GM19452 (cell line): Measurements from ENCODE around the gene ANKRD55.
"Not testable (repeated sequence)": the region's sequence is repeated elsewhere in the genome, so short reads cannot be mapped to it uniquely, and the experiment has no call there.

Source experiments
- ATAC-seq: cut with Tn5 transposase; IDR thresholded peaks from one replicate; pipeline ENCODE4 v1.9.1; 2021; ENCODE audit not compliant: unreplicated experiment

The ANKRD55 gene

DNA sequence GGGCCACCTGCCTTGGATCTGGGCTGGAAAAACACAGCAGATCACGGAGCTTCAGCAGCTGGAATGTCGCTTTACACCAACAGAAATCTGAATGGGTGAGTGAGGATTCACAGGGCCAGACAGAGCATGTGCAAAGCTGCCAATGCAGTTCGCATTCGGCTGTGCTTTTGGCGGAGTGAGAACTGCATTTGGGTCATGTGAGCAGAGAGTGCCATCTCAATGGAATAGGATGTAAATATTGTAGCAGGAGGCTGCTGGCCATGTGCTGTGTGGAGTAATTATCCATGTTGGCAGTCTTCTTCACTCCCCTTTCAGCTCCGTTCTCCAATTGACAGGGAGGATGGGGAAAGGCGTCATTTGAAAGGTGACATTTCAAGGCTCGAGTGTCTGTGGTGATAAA is at the start of gene ANKRD55:
Gene ANKRD55 (minus strand): TSS at position 101 of the 400 bp plus-strand sequence. CDS start 417 bp downstream, outside the sequence.
- ATAC-seq, result no peak

DNA sequence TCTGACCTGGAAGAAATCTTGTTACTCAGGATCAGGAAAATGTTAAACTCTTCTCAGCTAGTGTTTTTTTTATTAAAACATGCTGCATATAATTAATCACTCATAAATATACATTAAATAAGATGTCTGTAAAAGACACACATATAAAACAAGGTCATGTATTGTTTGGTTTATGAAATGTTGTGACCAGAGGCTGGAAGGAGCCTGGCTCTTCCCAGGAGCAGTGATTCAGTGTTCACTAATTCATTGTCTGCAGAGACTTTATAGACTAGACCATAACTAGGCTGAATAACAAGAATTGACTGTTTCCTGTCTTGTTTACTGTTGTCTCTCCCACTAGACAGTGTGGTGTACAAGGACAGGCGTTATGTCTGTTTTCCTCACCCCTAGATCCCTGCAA is 49.1 kb upstream of the ANKRD55 start:
- ATAC-seq, result no peak

DNA sequence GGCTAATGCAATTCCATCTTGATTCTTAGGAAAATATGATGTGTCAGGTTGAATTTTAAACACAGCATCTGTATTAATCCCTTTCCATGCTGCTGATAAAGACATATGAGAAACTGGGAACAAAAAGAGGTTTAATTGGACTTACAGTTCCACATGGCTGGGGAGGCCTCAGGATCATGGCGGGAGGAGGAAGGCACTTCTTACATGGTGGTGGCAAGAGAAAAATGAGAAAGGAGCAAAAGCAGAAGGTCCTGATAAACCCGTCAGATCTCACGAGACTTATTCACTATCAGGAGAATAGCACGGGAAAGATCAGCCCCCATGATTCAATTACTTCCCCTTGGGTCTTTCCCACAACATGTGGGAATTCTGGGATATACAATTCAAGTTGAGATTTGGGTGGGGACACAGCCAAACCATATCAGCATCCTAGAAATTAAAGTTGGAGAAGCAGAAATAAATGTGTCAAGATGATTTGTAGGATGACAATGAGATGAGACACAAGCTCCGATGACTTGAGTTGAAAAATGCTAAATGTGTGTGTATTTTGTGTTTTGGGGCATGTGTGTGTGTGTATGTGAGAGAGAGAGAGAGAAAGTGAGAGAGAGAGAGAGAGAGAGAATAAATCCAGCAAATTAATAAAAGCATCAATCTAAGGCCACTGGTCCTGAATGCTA is 48.5 kb upstream of the ANKRD55 start:
- ATAC-seq, result no peak

DNA sequence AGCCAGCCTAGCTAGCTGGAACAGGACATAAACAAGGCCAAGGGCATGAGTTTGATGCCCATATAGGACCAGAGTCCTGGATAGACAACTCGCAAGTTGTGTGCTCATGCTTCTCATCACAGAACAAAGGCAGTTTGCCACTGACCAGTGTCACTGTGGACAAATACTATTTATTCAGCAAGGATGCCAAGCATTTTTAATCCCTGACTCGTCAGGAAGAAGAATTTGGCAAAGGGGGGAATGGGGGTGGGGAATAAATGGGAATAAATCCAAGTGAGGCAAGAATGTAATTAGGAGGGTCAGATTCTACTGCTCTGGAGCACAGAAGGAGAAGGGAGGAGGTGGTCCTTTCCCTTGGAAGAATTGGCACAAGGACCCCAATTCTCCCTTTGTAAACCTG is 46.8 kb upstream of the ANKRD55 start:
- no peak for ATAC-seq

DNA sequence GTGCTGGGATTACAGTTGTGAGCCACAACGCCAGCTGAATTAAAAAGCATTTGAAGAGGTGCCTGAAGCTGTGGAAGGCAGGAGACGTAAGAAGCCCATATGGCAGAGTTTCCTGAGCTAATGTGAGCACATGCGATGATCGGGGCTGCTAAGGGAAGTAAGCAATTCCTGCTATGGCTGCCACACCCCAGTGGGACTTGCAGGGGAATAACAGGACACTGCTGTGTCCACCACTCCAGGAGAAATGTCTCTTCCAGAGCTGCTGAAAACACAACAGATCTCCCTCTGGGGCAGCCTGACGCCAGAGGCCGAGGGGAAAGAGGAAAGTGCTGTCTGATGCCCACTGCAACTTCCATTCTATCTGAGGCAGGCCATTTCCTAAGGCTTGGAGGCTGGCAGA is 46.2 kb upstream of the ANKRD55 start:
- no peak for ATAC-seq

DNA sequence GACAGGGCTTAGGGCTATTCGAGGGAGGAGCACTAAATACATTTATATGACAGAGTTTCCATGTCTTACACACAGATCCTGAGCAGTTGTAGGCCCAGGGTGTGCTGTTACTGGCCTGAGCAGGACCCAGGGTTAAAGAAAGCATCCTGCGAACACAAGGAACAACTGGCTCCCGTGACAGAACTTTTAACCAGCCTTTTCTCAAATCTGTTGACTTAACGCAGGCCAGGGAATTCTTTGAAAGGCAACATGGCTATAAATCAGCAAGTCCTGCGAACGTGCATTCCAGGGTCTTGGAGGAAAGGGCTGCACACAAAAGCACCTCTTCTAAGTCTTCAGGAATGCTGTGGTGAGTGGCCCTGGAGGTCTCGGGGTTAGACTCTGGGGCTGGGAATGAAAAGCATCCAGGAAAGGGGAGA is 45.2 kb upstream of the ANKRD55 start:
- no peak for ATAC-seq

DNA sequence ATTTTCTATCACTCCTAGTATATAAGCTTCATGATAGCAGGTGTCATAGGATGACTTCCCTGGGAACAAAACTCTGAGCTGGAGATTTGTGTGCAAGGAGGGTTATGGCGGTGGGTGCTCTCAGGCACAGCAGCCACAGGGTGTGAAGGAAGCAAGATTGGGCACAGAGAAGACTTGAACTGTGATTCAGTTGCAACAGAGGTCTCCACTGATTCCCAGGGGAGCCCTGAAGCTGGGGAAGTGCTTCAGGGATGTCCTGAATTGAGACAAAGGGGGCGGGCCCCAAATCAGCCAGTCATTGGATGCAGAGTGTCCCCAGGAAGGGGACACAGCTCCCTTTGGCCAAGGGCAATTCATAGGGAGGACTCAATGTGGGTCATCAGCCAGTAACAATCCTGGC is 44.4 kb upstream of the ANKRD55 start:
- ATAC-seq, result no peak

DNA sequence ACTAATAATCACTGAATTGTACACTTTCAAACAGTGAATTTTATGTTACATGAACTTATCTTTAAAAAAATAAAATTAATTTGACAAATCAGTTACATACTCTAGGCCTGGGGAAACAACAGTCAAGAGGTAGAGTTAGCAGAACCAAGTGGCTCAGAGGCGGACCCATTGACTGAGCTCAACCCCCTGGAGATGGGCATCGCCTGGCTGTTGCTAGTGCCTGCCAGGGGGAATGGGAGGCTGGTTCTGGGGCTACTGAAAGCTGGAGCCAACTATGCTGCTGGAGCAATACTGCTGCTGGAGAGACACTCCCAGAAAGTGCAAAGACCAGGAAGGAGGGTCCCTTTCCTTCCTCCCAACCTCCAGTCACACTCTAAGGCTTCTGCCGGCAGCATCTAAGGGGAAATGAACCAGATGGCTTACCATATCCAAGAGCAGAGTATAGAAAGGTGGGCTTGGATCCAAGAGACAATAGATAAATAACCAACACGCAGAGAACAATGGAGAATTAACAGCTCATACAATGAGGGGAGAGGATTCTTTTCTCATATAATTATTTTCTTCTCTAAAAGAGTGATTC is 40.3 kb upstream of the ANKRD55 start:
- ATAC-seq, result no peak

DNA sequence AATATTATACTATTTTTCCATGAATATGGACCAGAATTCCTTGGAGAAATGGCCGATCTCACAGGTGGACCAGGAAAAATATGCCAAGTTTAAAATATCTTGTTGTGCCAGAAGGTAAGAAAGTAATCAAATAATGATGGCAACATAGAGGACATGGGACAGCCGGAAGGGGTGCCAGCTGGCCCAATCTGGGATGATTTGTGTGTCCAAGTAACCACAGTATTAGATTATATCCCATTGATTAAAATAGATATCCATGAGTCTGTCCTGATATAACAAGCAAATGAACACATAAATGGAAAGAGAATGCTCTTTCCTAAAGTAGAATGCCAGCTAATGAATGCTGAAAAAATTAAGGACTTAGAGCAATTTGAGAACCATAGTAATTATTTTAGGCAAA is 39.6 kb upstream of the ANKRD55 start:
- ATAC-seq, result no peak

DNA sequence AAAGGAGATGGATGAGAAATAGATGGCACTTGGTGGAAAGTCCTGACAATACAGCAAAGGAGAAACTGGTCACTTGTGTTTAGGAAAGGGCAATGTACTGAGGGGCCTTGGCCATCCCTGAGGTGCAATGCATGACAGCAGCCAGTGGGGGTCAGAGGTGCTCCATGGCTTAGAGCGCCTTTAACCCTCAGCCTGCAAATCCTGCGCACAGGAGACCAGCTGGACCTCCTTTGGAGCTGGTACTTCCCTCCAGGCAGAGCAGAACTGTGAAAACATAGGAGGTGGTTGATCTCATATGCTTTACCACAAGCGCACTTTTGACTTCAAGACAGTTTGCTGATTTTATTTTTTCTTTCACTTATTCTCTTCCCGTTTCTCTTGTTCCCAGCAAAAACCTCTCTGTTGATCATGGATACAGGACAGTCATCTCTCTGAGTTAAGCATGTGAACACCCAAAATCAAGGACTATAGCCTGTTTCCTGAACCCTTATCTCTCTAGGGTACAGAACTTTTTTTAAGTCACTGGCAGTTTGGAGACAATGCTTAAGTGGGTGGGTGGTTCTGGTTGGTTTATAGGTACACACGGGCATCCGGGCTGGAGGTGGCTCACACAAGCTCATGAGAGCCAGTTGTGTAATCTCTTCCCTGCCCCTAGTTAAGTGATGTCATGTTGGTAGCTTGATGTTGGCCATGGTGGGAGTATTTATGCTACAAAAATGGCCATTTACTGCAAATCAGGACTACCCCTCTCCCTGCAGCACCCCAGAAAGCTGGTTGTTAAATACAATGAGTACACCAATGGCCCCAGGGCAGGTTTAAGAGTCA is 37.6 kb upstream of the ANKRD55 start:
- ATAC-seq, result peak; percentile 89

DNA sequence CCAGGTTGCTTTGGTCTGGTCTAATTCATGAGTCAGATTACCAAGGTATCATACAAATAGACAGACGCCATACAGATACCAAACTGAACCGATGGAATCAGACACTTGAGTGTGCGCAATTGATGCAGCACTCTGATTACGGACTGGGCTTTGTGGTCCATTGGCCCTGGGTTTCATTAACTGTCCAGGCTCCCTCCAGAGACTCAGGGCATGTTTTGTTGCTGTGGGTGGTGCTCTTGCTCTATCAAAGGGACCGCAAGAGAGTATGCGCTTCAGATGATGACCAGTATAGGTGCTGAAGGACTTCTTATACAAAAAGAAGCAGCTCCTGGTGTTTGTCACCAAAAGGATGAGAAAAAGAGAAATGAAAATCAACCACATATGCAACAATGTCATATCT is 36.9 kb upstream of the ANKRD55 start:
- ATAC-seq, result peak; percentile 31

DNA sequence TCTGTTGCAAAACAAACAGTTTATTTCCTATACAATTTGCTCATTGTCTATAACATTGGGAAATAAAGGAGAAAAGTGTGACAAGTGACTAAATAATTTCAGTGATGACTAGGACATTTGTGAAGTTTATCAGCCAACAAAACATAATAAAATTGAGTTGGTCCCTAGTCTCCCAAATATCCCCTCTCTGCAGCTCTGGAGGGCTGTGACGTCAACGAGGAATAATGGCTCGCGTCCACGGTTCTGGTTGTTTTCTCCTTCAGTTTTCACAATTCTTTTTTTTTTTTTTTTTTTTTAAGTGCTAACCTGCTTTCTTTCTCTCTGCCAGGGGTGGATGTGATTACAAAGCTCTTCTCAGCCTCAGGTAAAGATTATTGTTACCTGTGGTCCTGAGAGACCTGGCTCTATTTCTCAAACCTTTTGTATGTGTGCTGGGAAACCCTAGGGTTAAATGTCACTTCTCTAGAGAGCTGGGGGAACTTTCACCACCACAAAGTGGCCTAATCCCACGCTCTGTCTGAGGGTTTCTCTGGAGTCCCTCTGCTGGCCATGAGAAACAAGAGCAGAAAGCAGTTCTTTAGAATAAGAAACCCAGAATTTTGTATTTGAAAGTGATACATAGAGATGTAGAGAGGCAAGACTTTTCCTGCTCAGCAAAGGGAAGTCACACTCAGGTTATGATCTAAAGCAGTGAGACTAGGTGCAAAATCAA is 36.2 kb upstream of the ANKRD55 start:
- no peak for ATAC-seq

DNA sequence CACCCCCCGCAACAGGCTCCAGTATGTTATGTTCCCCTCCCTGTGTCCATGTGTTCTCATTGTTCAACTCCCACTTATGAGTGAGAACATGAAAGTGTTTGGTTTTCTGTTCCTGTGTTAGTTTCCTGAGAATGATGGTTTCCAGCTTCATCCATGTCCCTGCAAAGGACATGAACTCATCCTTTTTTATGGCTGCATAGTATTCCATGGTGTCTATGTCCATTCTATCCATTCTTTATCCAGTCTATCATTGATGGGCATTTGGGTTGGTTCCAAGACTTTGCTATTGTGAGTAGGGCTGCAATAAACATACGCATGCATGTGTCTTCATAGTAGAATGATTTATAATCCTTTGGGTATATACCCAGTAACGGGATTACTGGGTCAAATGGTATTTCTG is 35.6 kb upstream of the ANKRD55 start:
- not testable (repeated sequence) for ATAC-seq

DNA sequence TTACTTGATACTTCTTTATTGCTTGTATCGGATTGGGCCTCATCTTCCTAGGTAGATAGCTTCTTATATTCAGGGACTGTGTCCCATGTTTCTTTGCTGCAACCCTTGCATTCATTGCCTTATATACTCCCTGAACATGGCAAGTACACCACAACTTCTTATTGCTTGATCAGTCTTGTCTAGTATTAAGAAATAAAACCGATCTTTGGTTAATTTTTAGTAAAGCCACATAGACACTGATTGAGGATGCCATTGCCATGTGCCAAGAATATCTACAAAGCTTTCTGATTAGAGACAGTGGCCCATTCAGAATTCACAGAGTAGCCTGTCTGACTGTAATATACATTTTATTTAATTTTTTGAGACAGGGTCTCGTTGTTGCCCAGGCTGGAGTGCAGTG is 34.7 kb upstream of the ANKRD55 start:
- no peak for ATAC-seq

DNA sequence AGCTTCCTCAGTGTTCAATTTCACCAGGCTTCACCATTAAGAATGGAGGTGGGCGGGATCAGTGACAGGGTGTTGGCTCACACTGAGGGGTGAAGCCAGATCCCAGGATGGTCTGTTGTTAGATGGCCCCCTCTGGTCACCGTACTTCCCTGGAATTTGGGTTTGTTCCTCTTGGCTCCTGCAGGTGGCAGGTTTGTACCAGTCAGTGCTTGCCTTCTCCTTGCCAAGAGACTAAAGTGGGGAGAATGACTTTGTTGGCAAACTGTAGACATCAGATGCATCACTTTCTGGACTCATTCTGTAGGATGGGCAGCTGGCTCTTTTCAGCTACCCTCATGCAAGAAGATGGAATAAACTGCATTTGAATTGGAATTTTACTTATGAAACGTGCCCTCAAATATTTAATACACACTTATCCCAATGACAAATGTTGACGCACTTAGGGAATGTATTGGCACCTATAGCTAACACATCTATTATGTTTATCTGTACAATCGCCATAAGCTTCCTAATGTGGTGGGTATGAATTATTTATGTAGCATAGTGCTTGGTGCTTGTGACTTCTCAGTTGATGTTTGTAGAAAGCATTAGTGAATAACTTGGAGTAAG is 31.4 kb upstream of the ANKRD55 start:
- no peak for ATAC-seq

DNA sequence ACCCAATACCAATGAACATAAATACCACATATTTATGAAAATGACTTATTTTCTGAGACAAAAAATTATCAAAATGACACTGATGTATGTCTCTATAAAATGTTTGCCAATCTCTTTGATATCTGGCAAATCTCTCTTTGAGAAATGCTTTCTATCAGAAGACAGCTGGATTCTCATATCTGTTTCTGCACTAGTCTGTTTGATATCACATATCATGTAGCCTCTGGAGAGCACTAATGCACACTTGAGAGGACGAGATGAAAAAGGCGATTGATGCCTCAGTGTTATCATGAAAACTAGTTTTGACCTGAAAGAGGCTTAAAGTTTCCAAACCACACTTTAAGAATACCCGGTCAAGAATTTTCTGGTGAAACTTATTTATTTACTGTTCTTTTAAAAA is 29.1 kb upstream of the ANKRD55 start:
- no peak for ATAC-seq

DNA sequence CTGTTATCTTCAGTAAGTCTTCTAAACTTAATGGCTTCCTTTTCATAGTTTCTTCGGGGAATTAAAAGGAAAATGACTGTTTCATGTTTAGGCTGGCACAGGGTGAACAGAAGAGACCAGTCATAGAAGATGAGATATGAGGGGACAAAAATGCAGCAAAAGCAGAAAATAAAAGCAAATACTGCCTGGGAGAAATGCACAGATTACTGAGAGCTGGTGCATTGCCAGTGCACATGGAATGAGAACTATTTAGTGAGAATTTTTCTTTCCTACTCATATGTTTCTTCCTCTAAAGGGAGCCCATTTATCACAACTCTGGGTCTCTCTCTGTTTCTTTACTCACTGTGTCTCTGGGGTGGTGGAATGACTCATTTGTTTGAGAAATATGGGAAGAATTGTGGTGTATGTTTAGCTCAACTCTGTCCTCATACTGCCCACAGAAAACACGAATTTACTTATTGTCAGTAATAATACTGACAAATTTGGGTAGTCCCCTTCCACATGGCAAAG is 25.9 kb upstream of the ANKRD55 start:
- no peak for ATAC-seq

DNA sequence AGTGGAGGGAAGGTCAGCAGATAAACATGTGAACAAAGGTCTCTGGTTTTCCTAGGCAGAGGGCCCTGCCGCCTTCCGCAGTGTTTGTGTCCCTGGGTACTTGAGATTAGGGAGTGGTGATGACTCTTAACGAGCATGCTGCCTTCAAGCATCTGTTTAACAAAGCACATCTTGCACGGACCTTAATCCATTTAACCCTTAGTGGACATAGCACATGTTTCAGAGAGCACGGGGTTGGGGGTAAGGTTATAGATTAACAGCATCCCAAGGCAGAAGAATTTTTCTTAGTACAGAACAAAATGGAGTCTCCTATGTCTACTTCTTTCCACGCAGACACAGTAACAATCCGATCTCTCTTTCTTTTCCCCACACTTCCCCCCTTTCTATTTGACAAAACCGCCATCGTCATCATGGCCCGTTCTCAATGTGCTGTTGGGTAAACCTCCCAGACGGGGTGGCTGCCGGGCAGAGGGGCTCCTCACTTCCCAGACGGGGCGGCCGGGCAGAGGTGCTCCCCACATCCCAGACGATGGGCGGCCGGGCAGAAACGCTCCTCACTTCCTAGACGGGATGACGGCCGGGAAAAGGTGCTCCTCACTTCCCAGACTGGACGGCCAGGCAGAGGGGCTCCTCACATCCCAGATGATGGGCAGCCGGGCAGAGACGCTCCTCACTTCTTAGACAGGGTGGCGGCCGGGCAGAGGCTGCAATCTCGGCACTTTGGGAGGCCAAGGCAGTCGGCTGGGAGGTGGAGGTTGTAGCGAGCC is 24.8 kb upstream of the ANKRD55 start:
- ATAC-seq, result not testable (repeated sequence)

DNA sequence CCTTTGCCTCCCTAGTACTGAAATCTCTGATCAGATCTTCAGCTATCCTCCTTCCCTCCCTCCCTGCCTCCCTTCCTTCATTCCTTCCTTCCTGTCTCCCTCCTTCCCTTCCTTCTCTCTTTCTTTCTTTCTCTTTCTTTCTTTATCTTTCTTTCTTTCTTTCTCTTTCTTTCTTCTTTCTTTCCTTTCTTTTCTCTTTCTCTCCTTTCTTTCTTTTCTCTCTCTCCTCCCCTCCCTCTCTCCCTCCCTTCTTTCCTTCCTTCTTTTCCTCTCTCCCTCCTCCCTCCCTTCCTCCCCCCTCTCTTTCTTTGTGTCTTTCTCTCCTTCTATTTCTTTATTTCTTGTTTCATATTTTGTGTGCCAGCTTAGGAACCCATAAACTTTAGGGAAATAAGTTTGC is 23.9 kb upstream of the ANKRD55 start:
- ATAC-seq, result no peak

DNA sequence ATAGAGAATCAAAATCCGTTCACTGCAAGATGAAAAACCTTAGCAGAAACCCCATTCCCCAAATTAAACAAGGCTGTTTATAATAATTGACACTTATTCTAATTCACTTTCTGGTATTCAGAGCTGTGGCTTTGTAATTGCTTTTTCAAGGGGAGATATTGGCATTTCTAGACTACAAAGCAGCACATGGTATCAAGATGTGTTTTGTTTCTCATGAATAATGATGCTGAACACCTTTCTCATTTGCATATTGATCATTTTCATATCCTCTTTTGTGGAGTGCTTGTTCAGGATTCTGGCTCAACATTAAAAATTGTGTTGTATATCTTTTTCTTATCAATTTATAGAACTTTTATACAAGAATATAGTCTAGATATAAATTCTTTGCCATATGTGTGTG is 22.4 kb upstream of the ANKRD55 start:
- ATAC-seq, result no peak
